ENCODE measurements around the gene CSF2RB.

The CSF2RB gene

DNA sequence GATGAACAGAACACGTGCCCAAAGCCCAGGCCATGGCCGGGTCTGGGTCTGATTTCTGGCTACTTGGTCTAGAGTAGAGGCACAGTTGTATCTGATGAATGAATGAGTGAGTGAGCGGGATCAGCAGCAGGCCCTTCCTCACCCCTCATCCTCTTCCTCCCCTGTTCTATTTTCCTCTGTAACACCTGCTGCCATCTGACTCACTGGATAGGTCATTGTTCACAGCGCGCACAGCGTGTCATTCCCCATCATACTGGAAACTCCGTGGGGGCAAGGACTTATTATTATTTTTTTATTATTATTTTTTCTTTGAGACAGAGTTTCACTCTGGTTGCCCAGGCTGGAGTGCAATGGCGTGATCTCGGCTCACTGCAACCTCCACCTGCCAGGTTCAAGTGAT, 38.7 kb upstream of the CSF2RB start:
- no peak overlapping the region for H3K9ac ChIP-seq (ENCODE audit: low read depth, low read length, poor library complexity, severe bottlenecking)
- H3F3A ChIP-seq (ENCODE audit: low read depth) = no peaks in the 10 kb centered on the region
- no peak overlapping the region for H3K4me3 ChIP-seq (ENCODE audit: low read length, poor library complexity, severe bottlenecking)
- H3K4me2 ChIP-seq (ENCODE audit: low read depth, low read length, poor library complexity, severe bottlenecking) = no peak overlapping the region
- H2AFZ ChIP-seq (ENCODE audit: low read length) = no peak overlapping the region
- H3K27me3 ChIP-seq (ENCODE audit: insufficient read depth, low read length, poor library complexity, severe bottlenecking) = no peaks in the 10 kb centered on the region
- no peaks in the 10 kb centered on the region for H3K79me2 ChIP-seq (ENCODE audit: insufficient read depth, low read length)
- H3K9me2 ChIP-seq (replicated peaks; ENCODE audit: low read depth, low read length) = no peaks in the 10 kb centered on the region
- TF ChIP-seq, protein P1, sequence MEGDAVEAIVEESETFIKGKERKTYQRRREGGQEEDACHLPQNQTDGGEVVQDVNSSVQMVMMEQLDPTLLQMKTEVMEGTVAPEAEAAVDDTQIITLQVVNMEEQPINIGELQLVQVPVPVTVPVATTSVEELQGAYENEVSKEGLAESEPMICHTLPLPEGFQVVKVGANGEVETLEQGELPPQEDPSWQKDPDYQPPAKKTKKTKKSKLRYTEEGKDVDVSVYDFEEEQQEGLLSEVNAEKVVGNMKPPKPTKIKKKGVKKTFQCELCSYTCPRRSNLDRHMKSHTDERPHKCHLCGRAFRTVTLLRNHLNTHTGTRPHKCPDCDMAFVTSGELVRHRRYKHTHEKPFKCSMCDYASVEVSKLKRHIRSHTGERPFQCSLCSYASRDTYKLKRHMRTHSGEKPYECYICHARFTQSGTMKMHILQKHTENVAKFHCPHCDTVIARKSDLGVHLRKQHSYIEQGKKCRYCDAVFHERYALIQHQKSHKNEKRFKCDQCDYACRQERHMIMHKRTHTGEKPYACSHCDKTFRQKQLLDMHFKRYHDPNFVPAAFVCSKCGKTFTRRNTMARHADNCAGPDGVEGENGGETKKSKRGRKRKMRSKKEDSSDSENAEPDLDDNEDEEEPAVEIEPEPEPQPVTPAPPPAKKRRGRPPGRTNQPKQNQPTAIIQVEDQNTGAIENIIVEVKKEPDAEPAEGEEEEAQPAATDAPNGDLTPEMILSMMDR (conservative IDR thresholded peaks at IDR 0.05; ENCODE audit: low read length) = no peak
- TF ChIP-seq EZH2phosphoT487 (IDR thresholded peaks at IDR 0.05; ENCODE audit: borderline replicate concordance) = no peak
- no peaks in the 10 kb centered on the region for H4K20me1 ChIP-seq (ENCODE audit: insufficient read depth, low read length, poor library complexity, severe bottlenecking)
- no peaks in the 10 kb centered on the region for H3K36me3 ChIP-seq (ENCODE audit: insufficient read depth, low read length)
- H3K9me3 ChIP-seq (ENCODE audit: insufficient read depth, low read depth, low read length) = no peaks in the 10 kb centered on the region
- no peaks in the 10 kb centered on the region for H3K4me1 ChIP-seq (ENCODE audit: insufficient read depth, low read length, poor library complexity, severe bottlenecking)

DNA sequence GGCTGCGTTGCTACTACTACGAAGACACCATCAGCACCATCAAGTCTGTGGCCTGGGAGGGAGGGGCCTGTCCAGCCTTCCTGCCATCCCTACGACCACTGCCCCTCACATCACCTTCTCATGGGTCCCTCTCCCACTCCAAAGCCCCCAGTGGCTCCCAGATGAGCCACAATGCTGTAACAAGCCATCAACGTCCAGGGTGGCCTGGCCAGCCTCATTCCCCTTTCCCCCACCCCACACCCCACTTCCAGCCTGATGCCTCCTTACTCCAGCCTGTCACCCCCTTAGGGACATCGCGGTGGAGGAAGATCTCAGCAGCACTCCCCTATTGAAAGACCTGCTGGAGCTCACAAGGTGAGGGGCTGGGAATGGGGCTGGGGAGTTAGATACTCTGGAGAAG, 37.7 kb upstream of the CSF2RB start:
- no peaks in the 10 kb centered on the region for H3K79me2 ChIP-seq (ENCODE audit: insufficient read depth, low read length)
- H3F3A ChIP-seq (ENCODE audit: low read depth) = no peaks in the 10 kb centered on the region
- H3K9me2 ChIP-seq (replicated peaks; ENCODE audit: low read depth, low read length) = no peaks in the 10 kb centered on the region
- peaks cover 3% of the 10 kb centered on the region; the same call in 1 of the 2 replicates for H3K9me3 ChIP-seq (ENCODE audit: insufficient read depth, low read depth, low read length)
- H3K36me3 ChIP-seq (ENCODE audit: insufficient read depth, low read length) = no peaks in the 10 kb centered on the region
- TF ChIP-seq, protein P1 (conservative IDR thresholded peaks at IDR 0.05; ENCODE audit: low read length) = no peak
- TF ChIP-seq EZH2phosphoT487 (IDR thresholded peaks at IDR 0.05; ENCODE audit: borderline replicate concordance) = no peak
- no peak overlapping the region for H3K4me3 ChIP-seq (ENCODE audit: low read length, poor library complexity, severe bottlenecking)
- H3K4me1 ChIP-seq (ENCODE audit: insufficient read depth, low read length, poor library complexity, severe bottlenecking) = no peaks in the 10 kb centered on the region
- H3K27me3 ChIP-seq (ENCODE audit: insufficient read depth, low read length, poor library complexity, severe bottlenecking) = peaks cover 4% of the 10 kb centered on the region
- H2AFZ ChIP-seq (ENCODE audit: low read length) = no peak overlapping the region
- H3K9ac ChIP-seq (ENCODE audit: low read depth, low read length, poor library complexity, severe bottlenecking) = no peak overlapping the region
- no peaks in the 10 kb centered on the region for H4K20me1 ChIP-seq (ENCODE audit: insufficient read depth, low read length, poor library complexity, severe bottlenecking)
- no peak overlapping the region for H3K4me2 ChIP-seq (ENCODE audit: low read depth, low read length, poor library complexity, severe bottlenecking)

DNA sequence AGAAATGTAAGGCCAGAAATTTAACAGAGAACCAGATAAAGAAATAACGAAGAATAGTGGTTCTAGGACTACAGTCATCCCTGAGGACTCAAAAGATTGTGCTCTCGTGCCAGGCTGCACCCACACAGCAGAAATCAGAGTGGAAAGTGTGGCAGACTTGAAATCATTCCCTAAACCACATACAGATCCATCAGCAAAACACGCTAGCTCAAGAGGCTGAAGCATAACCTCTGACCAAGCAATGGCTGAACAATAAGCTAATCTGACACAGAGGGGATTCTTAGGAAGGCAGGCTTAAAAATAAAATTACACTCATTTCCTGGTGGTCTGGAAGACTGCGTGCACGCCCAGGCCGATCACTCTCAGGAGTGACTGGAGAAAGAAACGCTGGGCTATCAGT, 33.7 kb upstream of the CSF2RB start:
- Histone ChIP-seq H4K20me1 (ENCODE audit: insufficient read depth, low read length, poor library complexity, severe bottlenecking) (no peaks in the 10 kb centered on the region), H3K4me1 (ENCODE audit: insufficient read depth, low read length, poor library complexity, severe bottlenecking) (no peaks in the 10 kb centered on the region), H3K4me2 (ENCODE audit: low read depth, low read length, poor library complexity, severe bottlenecking) (no peak overlapping the region), H3F3A (ENCODE audit: low read depth) (no peaks in the 10 kb centered on the region), H3K9ac (ENCODE audit: low read depth, low read length, poor library complexity, severe bottlenecking) (no peak overlapping the region), H2AFZ (ENCODE audit: low read length) (no peak overlapping the region), H3K9me3 (ENCODE audit: insufficient read depth, low read depth, low read length) (peaks cover 11% of the 10 kb centered on the region; the same call in 1 of the 2 replicates), H3K27me3 (ENCODE audit: insufficient read depth, low read length, poor library complexity, severe bottlenecking) (peaks cover 4% of the 10 kb centered on the region), H3K79me2 (ENCODE audit: insufficient read depth, low read length) (no peaks in the 10 kb centered on the region), H3K9me2 (replicated peaks; ENCODE audit: low read depth, low read length) (no peaks in the 10 kb centered on the region), H3K36me3 (ENCODE audit: insufficient read depth, low read length) (no peaks in the 10 kb centered on the region), H3K4me3 (ENCODE audit: low read length, poor library complexity, severe bottlenecking) (no peak overlapping the region)
- TF ChIP-seq, protein P1 (conservative IDR thresholded peaks at IDR 0.05; ENCODE audit: low read length) = no peak
- TF ChIP-seq EZH2phosphoT487 (IDR thresholded peaks at IDR 0.05; ENCODE audit: borderline replicate concordance) = no peak

All from Loucy (cell line).